Vagina (tissue), 2 donors: ENCODE measurements around the gene PRLH.
A peak's percentile ranks its signal among the peaks of the same experiment; 100 is the strongest.

ENCODE experiments used
- CTCF ChIP-seq, 3 experiments: fragments of 450-650 bp in 2 of 3; fragments of 200-600 bp in 1 of 3; sonication (generic) in 1 of 3; IDR thresholded peaks; one replicate each; pipeline ENCODE4 v1.5.1; 2017 to 2019; ENCODE audit warnings: antibody characterized with exemption in 3 of 3, mild to moderate bottlenecking in 2 of 3, moderate library complexity in 2 of 3
- POLR2A ChIP-seq, 2 donors: fragments of 450-650 bp; IDR thresholded peaks; one replicate each; pipeline ENCODE4 v1.6.1; 2017; ENCODE audit warnings: antibody characterized with exemption in 2 of 2, mild to moderate bottlenecking in 2 of 2, moderate library complexity in 2 of 2
- POLR2AphosphoS5 ChIP-seq, 2 donors: sonication (generic); formaldehyde crosslinking; IDR thresholded peaks; one replicate each; pipeline ENCODE4 v1.9.0; 2017; ENCODE audit warnings: antibody characterized with exemption in 2 of 2, mild to moderate bottlenecking in 2 of 2, low read depth in 1 of 2; ENCODE audit not compliant: insufficient read depth in 1 of 2

- TF ChIP-seq CTCF (IDR thresholded peaks at IDR 0.05) (no peak), POLR2A (IDR thresholded peaks at IDR 0.05) (no peak), POLR2AphosphoS5 (IDR thresholded peaks at IDR 0.05; ENCODE audit: insufficient read depth in 1 of 2, low read depth in 1 of 2) (peak in 1 of 2 donors; percentile 39)
Measured at GRCh38 chr2:237603049-237603717, 36.8 kb downstream of the PRLH start.
